GM21619 (cell line): ENCODE measurements around the gene XYLT1.
A peak's percentile ranks its signal among the peaks of the same experiment; 100 is the strongest.

Experiments used
- ATAC-seq: cut with Tn5 transposase; IDR thresholded peaks from one replicate; pipeline ENCODE4 v1.9.1; 2021; ENCODE audit not compliant: unreplicated experiment

Gene XYLT1

GRCh38 chr16:17070882-17071592 lies 399.7 kb downstream of the XYLT1 start:
- ATAC-seq: peak; percentile 78

GRCh38 chr16:17069681-17070080 lies 401.1 kb downstream of the XYLT1 start:
- no peak for ATAC-seq

GRCh38 chr16:17068524-17068923 lies 402.2 kb downstream of the XYLT1 start:
- peak; percentile 33 for ATAC-seq

- ATAC-seq: no peak
These were observed 402.9 kb downstream of the XYLT1 start for GRCh38 chr16:17067882-17068281.

- no peak for ATAC-seq
These were observed 407.3 kb downstream of the XYLT1 start for GRCh38 chr16:17063201-17064139.

GRCh38 chr16:17062676-17063075 lies 408.1 kb downstream of the XYLT1 start:
- no peak for ATAC-seq

GRCh38 chr16:17061326-17061725 lies 409.4 kb downstream of the XYLT1 start:
- ATAC-seq: no peak

- no peak for ATAC-seq
These were observed 412.3 kb downstream of the XYLT1 start for GRCh38 chr16:17058471-17058870.

- no peak for ATAC-seq
These were observed 414.1 kb downstream of the XYLT1 start for GRCh38 chr16:17056666-17057065.

- ATAC-seq: no peak
These were observed 417.1 kb downstream of the XYLT1 start for GRCh38 chr16:17053536-17054160.
